Lower leg skin (tissue), 3 donors: ENCODE data around the gene SYP.

Source experiments
- POLR2A ChIP-seq, 2 donors: fragments of 450-650 bp; IDR thresholded peaks; one replicate each; pipeline ENCODE4 v1.6.1; 2016 to 2017; ENCODE audit warnings: antibody characterized with exemption in 2 of 2, mild to moderate bottlenecking in 1 of 2, moderate library complexity in 1 of 2
- TF ChIP-seq, protein P1 (sequence below), 3 donors: fragments of 450-650 bp; IDR thresholded peaks; one replicate each; pipeline ENCODE4 v1.5.1; 2016; ENCODE audit warnings: antibody characterized with exemption in 3 of 3, mild to moderate bottlenecking in 3 of 3, moderate library complexity in 2 of 3

DNA sequence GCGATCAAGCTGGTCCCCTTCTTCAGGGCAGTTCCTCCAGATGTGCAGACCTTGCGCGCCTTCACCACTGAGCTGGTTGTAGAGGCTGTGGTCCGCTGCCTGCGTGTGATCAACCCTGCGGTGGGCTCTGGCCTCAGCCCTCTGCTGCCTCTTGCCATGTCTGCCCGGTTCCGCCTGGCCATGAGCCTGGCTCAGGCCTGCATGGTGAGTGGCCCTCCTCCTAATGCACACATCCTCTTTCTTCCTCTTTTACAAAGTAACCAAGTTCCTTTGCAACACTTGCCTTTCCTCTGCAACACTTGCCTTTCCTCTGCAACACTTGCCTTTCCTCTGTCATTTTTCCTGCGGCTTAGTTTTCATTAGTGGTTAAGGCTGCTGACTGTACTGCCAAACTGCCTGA lies 37.1 kb upstream of the SYP start:
- TF ChIP-seq POLR2A (IDR thresholded peaks at IDR 0.05): no peak
- TF ChIP-seq, protein P1, sequence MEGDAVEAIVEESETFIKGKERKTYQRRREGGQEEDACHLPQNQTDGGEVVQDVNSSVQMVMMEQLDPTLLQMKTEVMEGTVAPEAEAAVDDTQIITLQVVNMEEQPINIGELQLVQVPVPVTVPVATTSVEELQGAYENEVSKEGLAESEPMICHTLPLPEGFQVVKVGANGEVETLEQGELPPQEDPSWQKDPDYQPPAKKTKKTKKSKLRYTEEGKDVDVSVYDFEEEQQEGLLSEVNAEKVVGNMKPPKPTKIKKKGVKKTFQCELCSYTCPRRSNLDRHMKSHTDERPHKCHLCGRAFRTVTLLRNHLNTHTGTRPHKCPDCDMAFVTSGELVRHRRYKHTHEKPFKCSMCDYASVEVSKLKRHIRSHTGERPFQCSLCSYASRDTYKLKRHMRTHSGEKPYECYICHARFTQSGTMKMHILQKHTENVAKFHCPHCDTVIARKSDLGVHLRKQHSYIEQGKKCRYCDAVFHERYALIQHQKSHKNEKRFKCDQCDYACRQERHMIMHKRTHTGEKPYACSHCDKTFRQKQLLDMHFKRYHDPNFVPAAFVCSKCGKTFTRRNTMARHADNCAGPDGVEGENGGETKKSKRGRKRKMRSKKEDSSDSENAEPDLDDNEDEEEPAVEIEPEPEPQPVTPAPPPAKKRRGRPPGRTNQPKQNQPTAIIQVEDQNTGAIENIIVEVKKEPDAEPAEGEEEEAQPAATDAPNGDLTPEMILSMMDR (IDR thresholded peaks at IDR 0.05): no peak
